OCI-M2 (cell line): ENCODE data around the gene ACADSB.

Experiments
- DNase-seq: peaks from one replicate; lab custom pipeline; 2025; ENCODE audit not compliant: unreplicated experiment; lab: John Stamatoyannopoulos, UW

Gene ACADSB

GRCh38 chr10:123093489-123093888 is 84.7 kb downstream of the ACADSB start:
- no peak for DNase-seq

- DNase-seq = no peak
These were observed 87.6 kb downstream of the ACADSB start for GRCh38 chr10:123096452-123096851.

DNA sequence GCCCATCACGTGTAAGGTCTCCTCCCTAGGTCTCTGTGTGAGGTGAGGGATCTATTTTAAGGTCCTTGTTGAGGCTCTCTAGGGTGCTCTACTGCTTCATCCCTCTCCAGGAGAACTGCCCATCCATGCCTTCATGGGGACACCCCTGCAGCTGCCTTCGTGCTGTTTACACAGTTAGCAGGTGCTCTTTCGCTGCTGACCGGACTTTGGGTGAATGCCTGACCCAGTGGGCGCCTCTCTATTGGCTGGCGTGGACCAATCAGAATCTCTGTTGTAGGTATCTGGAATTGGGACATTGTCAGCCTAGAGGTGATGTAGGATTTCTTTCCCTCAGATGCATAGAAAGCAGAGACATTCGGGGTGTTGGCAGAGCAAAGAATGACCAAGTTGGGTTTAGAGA is 88.2 kb downstream of the ACADSB start:
- no peak for DNase-seq

DNA sequence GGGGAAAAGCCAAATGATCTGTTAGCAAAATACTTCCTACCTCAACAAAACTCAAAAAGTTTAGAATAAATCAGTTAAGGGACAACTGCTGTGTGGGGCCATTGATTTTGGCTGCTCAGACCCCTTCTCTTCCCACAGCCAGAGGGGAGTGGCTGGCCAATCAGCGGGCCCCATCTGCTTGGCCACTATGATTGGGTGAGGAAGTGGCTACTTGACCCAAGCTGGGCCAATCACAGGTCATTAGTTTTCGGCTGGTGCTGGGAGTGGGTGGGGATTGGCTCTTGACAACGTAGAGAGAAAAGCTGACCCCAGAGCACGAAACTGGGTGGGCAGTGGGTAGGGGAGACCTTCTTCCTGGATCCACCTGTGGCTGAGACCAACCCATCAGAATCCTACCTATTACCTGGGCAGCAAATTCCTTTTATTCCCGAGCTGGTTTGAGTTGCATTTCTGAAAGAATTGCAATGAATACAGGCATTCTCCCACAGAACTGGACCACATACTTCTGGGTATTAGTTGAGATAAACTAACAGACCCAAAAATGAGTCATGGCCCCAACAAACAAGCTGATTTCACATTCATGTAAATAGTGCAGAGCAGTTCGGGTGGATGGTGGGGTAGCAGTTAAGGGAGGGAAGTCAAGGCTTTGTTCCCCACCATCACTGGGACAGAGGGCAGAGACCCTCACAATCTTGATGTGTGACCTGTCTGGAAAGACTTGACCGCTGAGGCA is 91.4 kb downstream of the ACADSB start:
- DNase-seq = no peak

- no peak for DNase-seq
These were observed 93.1 kb downstream of the ACADSB start for GRCh38 chr10:123101872-123102271.

GRCh38 chr10:123102673-123103072 is 93.9 kb downstream of the ACADSB start:
- no peak for DNase-seq

DNA sequence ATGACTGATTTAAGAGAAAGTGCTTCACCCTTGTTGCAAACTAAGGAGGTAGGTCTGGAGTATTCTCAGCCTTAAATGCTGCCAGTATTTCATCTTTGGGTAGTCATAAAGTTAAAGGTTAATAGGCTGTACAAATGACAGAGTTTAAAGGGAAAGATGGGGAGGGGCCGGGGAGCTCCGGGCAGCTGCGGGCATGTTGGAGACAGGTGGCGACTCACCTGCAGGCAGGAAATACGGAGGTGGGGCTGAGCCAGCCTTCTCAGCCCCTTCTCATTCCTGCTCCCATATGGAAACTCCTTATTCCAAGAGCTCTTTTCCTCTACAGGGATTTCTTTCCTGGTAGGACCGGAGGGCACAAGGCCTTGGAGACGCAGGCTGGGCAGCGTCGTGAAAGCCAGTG is 95.1 kb downstream of the ACADSB start:
- no peak for DNase-seq
